Subcutaneous abdominal adipose tissue (tissue), 5 donors: ENCODE data around the gene ECM1.

Source experiments
- H3K27ac ChIP-seq: one replicate; pipeline ENCODE4 v1.7.0; 2013; ENCODE audit warnings: low read depth, mild to moderate bottlenecking, inconsistent platforms, low read length, moderate library complexity
- H3K27me3 ChIP-seq, 5 donors: one replicate each; pipeline ENCODE4 v1.7.0; 2013; ENCODE audit warnings: low read length in 5 of 5, inconsistent platforms in 1 of 5; ENCODE audit not compliant: control insufficient read depth in 5 of 5, insufficient read depth in 4 of 5
- H3K36me3 ChIP-seq, 5 donors: one replicate each; pipeline ENCODE4 v1.7.0; 2013; ENCODE audit warnings: low read length in 5 of 5; ENCODE audit not compliant: control insufficient read depth in 5 of 5, insufficient read depth in 5 of 5
- H3K4me1 ChIP-seq, 5 donors: one replicate each; pipeline ENCODE4 v1.7.0; 2013; ENCODE audit warnings: low read length in 5 of 5, mild to moderate bottlenecking in 3 of 5, moderate library complexity in 1 of 5; ENCODE audit not compliant: control insufficient read depth in 5 of 5, insufficient read depth in 5 of 5
- H3K4me3 ChIP-seq, 5 donors: one replicate each; pipeline ENCODE4 v1.7.0; 2013; ENCODE audit warnings: low read length in 5 of 5, low read depth in 1 of 5
- H3K9ac ChIP-seq, 5 donors: one replicate each; pipeline ENCODE4 v1.7.0; 2013; ENCODE audit warnings: low read length in 5 of 5, mild to moderate bottlenecking in 4 of 5, moderate library complexity in 3 of 5
- H3K9me3 ChIP-seq, 5 donors: one replicate each; pipeline ENCODE4 v1.7.0; 2013; ENCODE audit warnings: low read length in 5 of 5; ENCODE audit not compliant: control insufficient read depth in 5 of 5
- donor health status: healthy.
- donor health status: healthy.
- donor health status: healthy.
- donor health status: healthy.
- donor health status: healthy.

ECM1 gene

GRCh38 chr1:150507912-150508864, at the start of gene ECM1:
Gene ECM1, plus strand, starts transcription at chr1:150508109. Its CDS starts 101 bp downstream, at chr1:150508210.
- Histone ChIP-seq H3K36me3 (peaks cover 7 to 56% (median 50%) of the 10 kb centered on the region in 5 donors), H3K4me1 (peaks cover 0 to 20% (median 19%) of the 10 kb centered on the region in 5 donors), H3K27ac (peak within 1 kb of the TSS; percentile 46), H3K4me3 (peak within 1 kb of the TSS; percentile 48 to 67 (median 61)), H3K9me3 (no peaks in the 10 kb centered on the region), H3K9ac (peak within 1 kb of the TSS; percentile 14 to 87 (median 50)), H3K27me3 (no peaks in the 10 kb centered on the region)

GRCh38 chr1:150464422-150464826, 43.5 kb upstream of the ECM1 start:
- Histone ChIP-seq H3K9ac (no peak overlapping the region), H3K4me3 (no peak overlapping the region), H3K36me3 (peaks cover 12 to 37% (median 24%) of the 10 kb centered on the region in 5 donors), H3K27me3 (no peaks in the 10 kb centered on the region), H3K27ac (no peak overlapping the region), H3K9me3 (no peaks in the 10 kb centered on the region), H3K4me1 (no peaks in the 10 kb centered on the region)

GRCh38 chr1:150466964-150467363, 40.9 kb upstream of the ECM1 start:
- Histone ChIP-seq H3K27ac (no peak overlapping the region), H3K4me1 (no peaks in the 10 kb centered on the region), H3K9ac (peak overlapping the region in 1 of 5 donors; percentile 13), H3K4me3 (no peak overlapping the region), H3K36me3 (peaks cover 7 to 44% (median 29%) of the 10 kb centered on the region in 5 donors), H3K27me3 (no peaks in the 10 kb centered on the region), H3K9me3 (no peaks in the 10 kb centered on the region)

GRCh38 chr1:150469291-150469690, 38.6 kb upstream of the ECM1 start:
- H3K27me3 ChIP-seq: no peaks in the 10 kb centered on the region
- no peak overlapping the region for H3K4me3 ChIP-seq
- no peak overlapping the region for H3K27ac ChIP-seq
- H3K36me3 ChIP-seq: peaks cover 7 to 49% (median 41%) of the 10 kb centered on the region in 5 donors
- no peak overlapping the region for H3K9ac ChIP-seq
- H3K4me1 ChIP-seq: no peaks in the 10 kb centered on the region
- H3K9me3 ChIP-seq: no peaks in the 10 kb centered on the region

GRCh38 chr1:150472601-150473200, 35.2 kb upstream of the ECM1 start:
- Histone ChIP-seq H3K9ac (no peak overlapping the region), H3K9me3 (no peaks in the 10 kb centered on the region), H3K27ac (no peak overlapping the region), H3K4me1 (peaks cover 0 to 12% (median 9%) of the 10 kb centered on the region in 5 donors), H3K36me3 (peaks cover 0 to 31% (median 29%) of the 10 kb centered on the region in 5 donors), H3K4me3 (no peak overlapping the region), H3K27me3 (no peaks in the 10 kb centered on the region)

GRCh38 chr1:150473659-150474058, 34.2 kb upstream of the ECM1 start:
- Histone ChIP-seq H3K27ac (no peak overlapping the region), H3K4me1 (peaks cover 0 to 13% (median 9%) of the 10 kb centered on the region in 5 donors), H3K36me3 (peaks cover 0 to 31% (median 29%) of the 10 kb centered on the region in 5 donors), H3K4me3 (no peak overlapping the region), H3K9me3 (no peaks in the 10 kb centered on the region), H3K9ac (no peak overlapping the region), H3K27me3 (no peaks in the 10 kb centered on the region)

GRCh38 chr1:150474869-150475268, 33.0 kb upstream of the ECM1 start:
- Histone ChIP-seq H3K9me3 (no peaks in the 10 kb centered on the region), H3K36me3 (peaks cover 0 to 31% (median 29%) of the 10 kb centered on the region in 5 donors), H3K27me3 (no peaks in the 10 kb centered on the region), H3K27ac (no peak overlapping the region), H3K9ac (no peak overlapping the region), H3K4me1 (peaks cover 0 to 14% (median 9%) of the 10 kb centered on the region in 5 donors), H3K4me3 (no peak overlapping the region)

GRCh38 chr1:150476754-150477153, 31.2 kb upstream of the ECM1 start:
- no peaks in the 10 kb centered on the region for H3K27me3 ChIP-seq
- H3K36me3 ChIP-seq: peaks cover 0 to 15% (median 13%) of the 10 kb centered on the region in 5 donors
- H3K4me1 ChIP-seq: peaks cover 0 to 17% (median 9%) of the 10 kb centered on the region in 5 donors
- H3K4me3 ChIP-seq: no peak overlapping the region
- H3K9ac ChIP-seq: no peak overlapping the region
- no peak overlapping the region for H3K27ac ChIP-seq
- H3K9me3 ChIP-seq: no peaks in the 10 kb centered on the region

GRCh38 chr1:150477320-150477719, 30.6 kb upstream of the ECM1 start:
- H3K27me3 ChIP-seq: no peaks in the 10 kb centered on the region

GRCh38 chr1:150477733-150478132, 30.2 kb upstream of the ECM1 start:
- Histone ChIP-seq H3K9ac (no peak overlapping the region), H3K4me3 (no peak overlapping the region), H3K9me3 (no peaks in the 10 kb centered on the region), H3K36me3 (peaks cover 0 to 5% (median 4%) of the 10 kb centered on the region in 5 donors), H3K27me3 (no peaks in the 10 kb centered on the region), H3K27ac (no peak overlapping the region), H3K4me1 (peaks cover 0 to 17% (median 9%) of the 10 kb centered on the region in 5 donors)

More at GRCh38 chr1:150477320-150477719, 30.6 kb upstream of the ECM1 start:
- H3K9me3 ChIP-seq: no peaks in the 10 kb centered on the region
- no peak overlapping the region for H3K27ac ChIP-seq
- peaks cover 0 to 17% (median 9%) of the 10 kb centered on the region in 5 donors for H3K4me1 ChIP-seq
- peaks cover 0 to 10% (median 8%) of the 10 kb centered on the region in 5 donors for H3K36me3 ChIP-seq
- no peak overlapping the region for H3K4me3 ChIP-seq
- no peak overlapping the region for H3K9ac ChIP-seq
